GM10266 (cell line): ENCODE measurements around the gene PPP4R2.

Experiments
- DNase-seq: peaks from one replicate; pipeline ENCODE4 v3.0.0; 2012; ENCODE audit errors: extremely low spot score
- CTCF ChIP-seq: IDR thresholded peaks from 2 replicates; pipeline ENCODE4 v1.5.1; 2012; ENCODE audit warnings: mild to moderate bottlenecking, low read depth; ENCODE audit not compliant: control insufficient read depth, insufficient read depth; ENCODE audit errors: missing control alignments

PPP4R2 gene

GRCh38 chr3:72968266-72968664 lies 28.3 kb upstream of the PPP4R2 start:
- TF ChIP-seq CTCF = no peak
- no peak for DNase-seq

GRCh38 chr3:72969766-72970165 lies 26.8 kb upstream of the PPP4R2 start:
- DNase-seq = no peak
- TF ChIP-seq CTCF = no peak

GRCh38 chr3:72970942-72971341 lies 25.7 kb upstream of the PPP4R2 start:
- DNase-seq = no peak
- no peak for TF ChIP-seq CTCF

- DNase-seq = no peak
- TF ChIP-seq CTCF = no peak
Observed at GRCh38 chr3:72972706-72973030, 23.9 kb upstream of the PPP4R2 start.

GRCh38 chr3:72973031-72973723 lies 23.4 kb upstream of the PPP4R2 start:
- DNase-seq = no peak
- TF ChIP-seq CTCF = no peak

- no peak for DNase-seq
- no peak for TF ChIP-seq CTCF
Observed at GRCh38 chr3:72973786-72974185, 22.8 kb upstream of the PPP4R2 start.

- TF ChIP-seq CTCF = no peak
Observed at GRCh38 chr3:72974956-72975355, 21.7 kb upstream of the PPP4R2 start.

More at GRCh38 chr3:72974956-72975355, 21.7 kb upstream of the PPP4R2 start:
- DNase-seq = no peak
